GM19239 (cell line): Measurements from ENCODE around the gene RIMKLB.

Experiments used
- DNase-seq: peaks from one replicate; pipeline ENCODE4 v3.0.0; 2011; ENCODE audit warnings: low spot score; ENCODE audit not compliant: insufficient read length
- FAIRE-seq: peaks from 2 replicates; lab custom pipeline; 2011; peaks lifted over from hg19 to GRCh38; lab: Jason Lieb, UNC

Gene RIMKLB

GRCh38 chr12:8697476-8698131 lies at the start of gene RIMKLB:
Gene RIMKLB (plus strand): TSS chr12:8697991. CDS start chr12:8713867, 15,876 bp downstream.
- peak; percentile 83 for DNase-seq
- FAIRE-seq: no peak

- FAIRE-seq (peak; percentile 99), DNase-seq (peak; percentile 52)
Measured at GRCh38 chr12:8648576-8649205, 49.1 kb upstream of the RIMKLB start.

GRCh38 chr12:8655421-8655820 lies 42.4 kb upstream of the RIMKLB start:
- FAIRE-seq: no peak

GRCh38 chr12:8658346-8658745 lies 39.4 kb upstream of the RIMKLB start:
- FAIRE-seq (no peak), DNase-seq (no peak)

More at GRCh38 chr12:8655421-8655820, 42.4 kb upstream of the RIMKLB start:
- no peak for DNase-seq

GRCh38 chr12:8661016-8661415 lies 36.8 kb upstream of the RIMKLB start:
- FAIRE-seq (no peak), DNase-seq (no peak)

GRCh38 chr12:8661751-8662150 lies 36.0 kb upstream of the RIMKLB start:
- DNase-seq: no peak
- no peak for FAIRE-seq

- FAIRE-seq: no peak
- no peak for DNase-seq
Measured at GRCh38 chr12:8662593-8662992, 35.2 kb upstream of the RIMKLB start, which contains the start of gene MFAP5. Gene MFAP5 (minus strand): TSS chr12:8662826. CDS start chr12:8662104, 722 bp downstream.

GRCh38 chr12:8664228-8664913 lies 33.4 kb upstream of the RIMKLB start:
- no peak for FAIRE-seq
- DNase-seq: no peak

- no peak for FAIRE-seq
- no peak for DNase-seq
Measured at GRCh38 chr12:8665759-8666158, 32.0 kb upstream of the RIMKLB start.

- FAIRE-seq: no peak
Measured at GRCh38 chr12:8667270-8667669, 30.5 kb upstream of the RIMKLB start.

GRCh38 chr12:8668441-8668840 lies 29.4 kb upstream of the RIMKLB start:
- DNase-seq (no peak), FAIRE-seq (no peak)

More at GRCh38 chr12:8667270-8667669, 30.5 kb upstream of the RIMKLB start:
- no peak for DNase-seq

- FAIRE-seq (no peak), DNase-seq (no peak)
Measured at GRCh38 chr12:8672381-8672780, 25.4 kb upstream of the RIMKLB start.

GRCh38 chr12:8675591-8676036 lies 22.2 kb upstream of the RIMKLB start:
- peak; percentile 31 for FAIRE-seq
- no peak for DNase-seq

- FAIRE-seq (no peak), DNase-seq (no peak)
Measured at GRCh38 chr12:8676651-8677050, 21.1 kb upstream of the RIMKLB start.

- FAIRE-seq: no peak
- DNase-seq: no peak
Measured at GRCh38 chr12:8677362-8677761, 20.4 kb upstream of the RIMKLB start.

- FAIRE-seq (no peak), DNase-seq (no peak)
Measured at GRCh38 chr12:8678661-8679111, 19.1 kb upstream of the RIMKLB start.

GRCh38 chr12:8680533-8680932 lies 17.3 kb upstream of the RIMKLB start:
- no peak for FAIRE-seq
- DNase-seq: no peak

- DNase-seq: no peak
- FAIRE-seq: no peak
Measured at GRCh38 chr12:8681129-8681884, 16.5 kb upstream of the RIMKLB start.

- DNase-seq (no peak), FAIRE-seq (no peak)
Measured at GRCh38 chr12:8685051-8685450, 12.7 kb upstream of the RIMKLB start.

- DNase-seq (no peak), FAIRE-seq (no peak)
Measured at GRCh38 chr12:8687846-8688601, 9.8 kb upstream of the RIMKLB start.
